Heart left ventricle (tissue), 16 donors: ENCODE results near the gene GLTPD2. TPM values are rescaled to one million over a fixed set of nuclear protein-coding genes. Genes with fewer than 3 reads are reported as not detected.

ENCODE experiments used
- ATAC-seq, 4 donors: fragments of 200-7000 bp; cut with Tn5 transposase; one replicate each; pipeline ENCODE4 v1.9.1; 2020 to 2022; ENCODE audit warnings: moderate library complexity in 4 of 4, mild to moderate bottlenecking in 3 of 4, moderate number of reproducible peaks in 1 of 4
- DNase-seq, 5 donors: peaks; one replicate each; pipeline ENCODE4 v3.0.0-alpha.2; 2020
- H3K27ac ChIP-seq, 12 donors: fragments of 200-600 bp; sonication (generic) in 4 of 12; one replicate each; pipeline versions ENCODE4 v1.5.0 to v1.8.0; 2016 to 2022; ENCODE audit warnings: mild to moderate bottlenecking in 2 of 12
- H3K27me3 ChIP-seq, 9 donors: fragments of 200-600 bp; sonication (generic) in 2 of 9; one replicate each; pipeline versions ENCODE4 v1.5.1 to v1.8.0; 2016 to 2022; ENCODE audit warnings: mild to moderate bottlenecking in 3 of 9
- H3K36me3 ChIP-seq, 9 donors: fragments of 200-600 bp; sonication (generic) in 2 of 9; one replicate each; pipeline versions ENCODE4 v1.5.0 to v1.8.0; 2018 to 2022; ENCODE audit warnings: mild to moderate bottlenecking in 2 of 9
- H3K4me1 ChIP-seq, 12 donors: fragments of 200-600 bp; sonication (generic) in 4 of 12; one replicate each; pipeline versions ENCODE4 v1.5.0 to v1.8.0; 2016 to 2022; ENCODE audit warnings: mild to moderate bottlenecking in 3 of 12
- H3K4me3 ChIP-seq, 12 donors: fragments of 200-600 bp; sonication (generic) in 4 of 12; one replicate each; pipeline versions ENCODE4 v1.5.0 to v1.8.0; 2017 to 2022; ENCODE audit warnings: mild to moderate bottlenecking in 9 of 12, moderate library complexity in 4 of 12
- H3K9me3 ChIP-seq, 12 donors: fragments of 200-600 bp; sonication (generic) in 4 of 12; one replicate each; pipeline versions ENCODE4 v1.5.0 to v1.8.0; 2016 to 2022; ENCODE audit warnings: mild to moderate bottlenecking in 1 of 12
- CTCF ChIP-seq, 12 donors: fragments of 200-600 bp; sonication (generic) in 4 of 12; IDR thresholded peaks; one replicate each; pipeline versions ENCODE4 v1.5.0 to v1.8.0; 2018 to 2022; ENCODE audit warnings: antibody characterized with exemption in 12 of 12, mild to moderate bottlenecking in 5 of 12
- POLR2A ChIP-seq, 2 donors: fragments of 450-650 bp; IDR thresholded peaks; one replicate each; pipeline ENCODE4 v1.6.1; 2017; ENCODE audit warnings: antibody characterized with exemption in 2 of 2, mild to moderate bottlenecking in 2 of 2, moderate library complexity in 2 of 2
- WGBS, 4 donors: extraction: QIAGEN DNeasy Blood & Tissue Kit in 2 of 4; methylation state at CpG; one replicate each; pipeline versions ENCODE4 v1.1.5 to v1.1.7; 2013 to 2018; 5-methylcytosine and 5-hydroxymethylcytosine counted together
- intact Hi-C, 10 donors: fragments of 100-400 bp; cut with DNase I; formaldehyde crosslinking; loops; one replicate each; pipeline versions ENCODE4 v1.11.1 to v1.14.2; 2022
- polyA plus RNA-seq, 2 donors: library from polyadenylated mRNA; stranded (reverse); fragments of 200-250 nt; gene quantifications; one replicate each; pipeline ENCODE4 v1.2.3, GENCODE V29; 2013
- total RNA-seq, 9 donors: library from RNA; depleted of rRNA in 2 of 9; stranded (reverse); fragments of >200 nt in 2 of 9; fragmentation: NEBNext Ultra II Directional in 3 of 9; extraction: Animal tissue kit (Norgen Biotek cat#: 25700) in 3 of 9; gene quantifications; one replicate each; pipeline versions ENCODE4 v1.1.0 to v1.2.4, GENCODE V29; 2016 to 2023
- donor health status: ischemic (EF 13 %, LVEDD 7.1; RV severe dilation, severe dysfunction).
- donor health status: healthy with polysubstance abuse.
- donor health status: DM: no; HTN: yes; CAD: no.
- donor health status: DM: no; HTN: no; CAD: no.
- donor health status: ischemic (EF 25% LVEDD 6.9; RV normal size, moderate dysfunction).
- donor health status: ischemic (EF 25% LVEDD 5.7; RV mildly dilated, moderate dysfunction).
- donor health status: healthy.
- donor health status: DM: yes; HTN: yes; CAD: no.
- donor health status: ischemic (EF 35%, LVEDD 5.7; RV mildly dilated, moderate dysfunction).
- donor health status: nonischemic (EF 11% LVEDD 7.7; RV severe dilation, severe dysfunction).
- donor health status: DM: yes; HTN: yes; CAD: no.
- donor health status: PGD.
- donor health status: ischemic (EF 29% LVEDD 5.4; RV normal size, mild dysfunction).
- donor health status: nonischemic (EF 23%, LVEDD 6.1; RV moderate dilation, normal function).

Gene GLTPD2
- total and polyA plus RNA-seq, 11 donors = not detected

GRCh38 chr17:4807605-4808377 is 19.0 kb downstream of the GLTPD2 start:
- Histone ChIP-seq H3K27me3 (no peaks in the 10 kb centered on the region), H3K4me3 (peak overlapping the region; percentile 69 to 100 (median 86)), H3K9me3 (no peaks in the 10 kb centered on the region), H3K27ac (peak overlapping the region in 9 of 12 donors; percentile 3 to 92 (median 85)), H3K36me3 (peaks cover 0 to 28% (median 13%) of the 10 kb centered on the region in 9 donors), H3K4me1 (peaks cover 6 to 28% (median 16%) of the 10 kb centered on the region in 12 donors)
- intact Hi-C loops = loop anchor here in 2 of 10 donors (2.0 to 5.0 kb wide), 2 partner anchors 25 to 75 kb away; partner anchors contain the start of gene MINK1 (in 1 of the 2)
- ATAC-seq = peak in 2 of 4 donors; percentile 1 to 11
- WGBS, 4 donors = 33 to 39% (median 36%) methylated on average over 29 to 32 of the region's 32 CpGs
- TF ChIP-seq POLR2A (IDR thresholded peaks at IDR 0.05) (no peak), CTCF (IDR thresholded peaks at IDR 0.05) (no peak)
- peak in 1 of 5 donors; percentile 64 for DNase-seq

GRCh38 chr17:4808378-4808767 is 19.6 kb downstream of the GLTPD2 start:
- H3K4me3 ChIP-seq = peak overlapping the region in 7 of 12 donors; percentile 69 to 100 (median 86)
- intact Hi-C loops = loop anchor here in 1 of 10 donors (5.0 kb wide), 1 partner anchor 74 kb away; no protein-coding TSS in a partner anchor
- WGBS, 4 donors = 46 to 59% (median 53%) methylated on average over 6 of the region's 6 CpGs

GRCh38 chr17:4810696-4811290 is 22.0 kb downstream of the GLTPD2 start:
- DNase-seq (peak in 2 of 5 donors; percentile 39 to 66), ATAC-seq (no peak)
- H3K4me3 ChIP-seq = no peak overlapping the region
- no peak for TF ChIP-seq CTCF (IDR thresholded peaks at IDR 0.05)
- no peak for TF ChIP-seq POLR2A (IDR thresholded peaks at IDR 0.05)
- no peaks in the 10 kb centered on the region for H3K27me3 ChIP-seq
- intact Hi-C loops = no loop called here
- 48 to 56% (median 53%) methylated on average over 13 of the region's 13 CpGs for WGBS, 4 donors
- H3K36me3 ChIP-seq = peaks cover 0 to 43% (median 18%) of the 10 kb centered on the region in 9 donors
- no peak overlapping the region for H3K27ac ChIP-seq
- H3K9me3 ChIP-seq = no peaks in the 10 kb centered on the region
- H3K4me1 ChIP-seq = peaks cover 6 to 32% (median 16%) of the 10 kb centered on the region in 12 donors

More at GRCh38 chr17:4808378-4808767, 19.6 kb downstream of the GLTPD2 start:
- Histone ChIP-seq H3K36me3 (peaks cover 0 to 28% (median 13%) of the 10 kb centered on the region in 9 donors), H3K4me1 (peaks cover 6 to 32% (median 16%) of the 10 kb centered on the region in 12 donors), H3K27me3 (no peaks in the 10 kb centered on the region), H3K9me3 (no peaks in the 10 kb centered on the region), H3K27ac (peak overlapping the region in 8 of 12 donors; percentile 3 to 92 (median 40))
- TF ChIP-seq CTCF (IDR thresholded peaks at IDR 0.05) (no peak), POLR2A (IDR thresholded peaks at IDR 0.05) (no peak)
- ATAC-seq (peak; percentile 10 to 59 (median 29)), DNase-seq (peak; percentile 59 to 65 (median 64))

- TF ChIP-seq POLR2A (IDR thresholded peaks at IDR 0.05) = no peak
- no peak for TF ChIP-seq CTCF (IDR thresholded peaks at IDR 0.05)
- Histone ChIP-seq H3K36me3 (peaks cover 0 to 50% (median 25%) of the 10 kb centered on the region in 9 donors), H3K9me3 (no peaks in the 10 kb centered on the region), H3K27ac (no peak overlapping the region), H3K4me1 (peaks cover 6 to 27% (median 13%) of the 10 kb centered on the region in 12 donors), H3K27me3 (no peaks in the 10 kb centered on the region), H3K4me3 (no peak overlapping the region)
- no peak for ATAC-seq
- 88 to 96% (median 92%) methylated on average over 12 of the region's 12 CpGs for WGBS, 4 donors
- DNase-seq = no peak
- intact Hi-C loops = no loop called here
Observed at GRCh38 chr17:4811471-4811870, 22.7 kb downstream of the GLTPD2 start.
